Vagina (tissue), 2 donors: ENCODE data around the gene EMP1.

Experiments
- POLR2AphosphoS5 ChIP-seq, 2 donors: sonication (generic); formaldehyde crosslinking; IDR thresholded peaks; one replicate each; pipeline ENCODE4 v1.9.0; 2017; ENCODE audit warnings: antibody characterized with exemption in 2 of 2, mild to moderate bottlenecking in 2 of 2, low read depth in 1 of 2; ENCODE audit not compliant: insufficient read depth in 1 of 2
- TF ChIP-seq, protein P1 (sequence below), 3 experiments: fragments of 450-650 bp in 2 of 3; fragments of 200-600 bp in 1 of 3; sonication (generic) in 1 of 3; IDR thresholded peaks; one replicate each; pipeline ENCODE4 v1.5.1; 2017 to 2019; ENCODE audit warnings: antibody characterized with exemption in 3 of 3, mild to moderate bottlenecking in 2 of 3, moderate library complexity in 2 of 3

DNA sequence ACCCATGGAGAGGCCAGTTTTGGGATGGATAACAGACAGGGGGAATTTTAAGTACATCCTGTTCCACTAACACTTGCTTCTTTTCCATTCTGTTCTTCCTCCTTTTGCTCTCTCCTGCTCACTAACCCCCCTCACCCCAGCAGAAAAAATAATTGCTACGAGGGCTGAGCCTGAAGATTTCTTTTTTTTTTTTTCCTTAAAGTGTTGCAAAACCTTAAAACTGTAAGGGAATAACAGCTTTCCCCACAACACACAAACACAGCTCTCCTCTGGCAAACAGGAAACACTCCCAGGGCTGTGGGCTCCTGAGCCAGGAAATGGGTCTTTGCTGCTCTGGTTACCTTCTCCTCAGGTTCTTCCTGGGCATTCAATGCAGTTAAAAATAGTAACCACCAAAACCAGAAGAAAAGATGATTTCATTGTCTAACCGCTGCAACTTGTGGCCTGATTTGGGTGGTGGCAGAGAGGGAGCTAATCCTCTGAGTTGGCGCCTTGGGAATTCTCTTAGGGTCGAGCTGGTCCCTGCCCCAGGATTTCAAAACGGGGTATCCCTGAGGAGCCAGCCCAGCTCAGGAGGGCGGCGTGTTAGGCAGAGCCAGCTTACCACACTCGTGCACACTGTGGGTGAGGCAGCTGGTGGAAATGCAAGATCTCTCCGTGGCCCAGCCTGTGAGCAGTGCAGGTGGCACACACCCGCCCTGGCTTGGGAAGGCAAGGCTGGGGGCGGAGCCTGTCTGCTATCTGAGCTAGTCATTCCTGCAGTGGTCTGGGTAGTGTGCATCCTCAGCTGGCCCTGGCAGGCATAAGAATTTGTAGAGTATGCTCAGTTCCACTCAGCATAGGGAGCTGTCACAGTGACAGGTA is 17.1 kb upstream of the EMP1 start:
- TF ChIP-seq, protein P1, sequence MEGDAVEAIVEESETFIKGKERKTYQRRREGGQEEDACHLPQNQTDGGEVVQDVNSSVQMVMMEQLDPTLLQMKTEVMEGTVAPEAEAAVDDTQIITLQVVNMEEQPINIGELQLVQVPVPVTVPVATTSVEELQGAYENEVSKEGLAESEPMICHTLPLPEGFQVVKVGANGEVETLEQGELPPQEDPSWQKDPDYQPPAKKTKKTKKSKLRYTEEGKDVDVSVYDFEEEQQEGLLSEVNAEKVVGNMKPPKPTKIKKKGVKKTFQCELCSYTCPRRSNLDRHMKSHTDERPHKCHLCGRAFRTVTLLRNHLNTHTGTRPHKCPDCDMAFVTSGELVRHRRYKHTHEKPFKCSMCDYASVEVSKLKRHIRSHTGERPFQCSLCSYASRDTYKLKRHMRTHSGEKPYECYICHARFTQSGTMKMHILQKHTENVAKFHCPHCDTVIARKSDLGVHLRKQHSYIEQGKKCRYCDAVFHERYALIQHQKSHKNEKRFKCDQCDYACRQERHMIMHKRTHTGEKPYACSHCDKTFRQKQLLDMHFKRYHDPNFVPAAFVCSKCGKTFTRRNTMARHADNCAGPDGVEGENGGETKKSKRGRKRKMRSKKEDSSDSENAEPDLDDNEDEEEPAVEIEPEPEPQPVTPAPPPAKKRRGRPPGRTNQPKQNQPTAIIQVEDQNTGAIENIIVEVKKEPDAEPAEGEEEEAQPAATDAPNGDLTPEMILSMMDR (IDR thresholded peaks at IDR 0.05) = no peak
- TF ChIP-seq POLR2AphosphoS5 (IDR thresholded peaks at IDR 0.05; ENCODE audit: insufficient read depth in 1 of 2, low read depth in 1 of 2) = peak; percentile 5 to 41
